WI38 (cell line): ENCODE data around the gene TRRAP.

ENCODE experiments used
- H3K4me3 ChIP-seq: 2 replicates; pipeline ENCODE4 v1.5.1; 2011; ENCODE audit warnings: low read depth, mild to moderate bottlenecking, control low read depth, low read length
- TF ChIP-seq, protein P1 (sequence below): IDR thresholded peaks from 2 replicates; pipeline ENCODE4 v1.5.1; 2012; ENCODE audit warnings: low read depth, mild to moderate bottlenecking, control low read depth, low read length

TRRAP gene

DNA sequence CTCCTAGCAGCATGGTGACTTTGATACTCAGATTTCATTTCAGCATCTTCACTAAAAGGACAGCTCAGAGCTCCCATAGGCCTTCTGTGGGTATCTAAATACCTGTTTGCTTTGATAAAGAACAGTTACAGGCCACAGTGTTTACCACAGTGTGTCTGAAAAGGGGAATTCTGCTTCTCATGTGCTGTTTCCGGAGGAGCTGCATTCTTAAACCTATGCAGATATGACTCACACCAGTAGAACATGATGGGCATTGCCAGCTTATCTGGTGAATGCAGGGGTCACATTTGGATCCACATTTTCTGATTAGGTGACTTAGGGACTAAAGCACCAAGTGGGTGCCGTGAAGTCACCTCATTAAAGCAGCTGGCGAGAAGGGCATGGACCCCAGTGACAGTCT lies 52.6 kb downstream of the TRRAP start:
- no peak overlapping the region for H3K4me3 ChIP-seq
- TF ChIP-seq, protein P1, sequence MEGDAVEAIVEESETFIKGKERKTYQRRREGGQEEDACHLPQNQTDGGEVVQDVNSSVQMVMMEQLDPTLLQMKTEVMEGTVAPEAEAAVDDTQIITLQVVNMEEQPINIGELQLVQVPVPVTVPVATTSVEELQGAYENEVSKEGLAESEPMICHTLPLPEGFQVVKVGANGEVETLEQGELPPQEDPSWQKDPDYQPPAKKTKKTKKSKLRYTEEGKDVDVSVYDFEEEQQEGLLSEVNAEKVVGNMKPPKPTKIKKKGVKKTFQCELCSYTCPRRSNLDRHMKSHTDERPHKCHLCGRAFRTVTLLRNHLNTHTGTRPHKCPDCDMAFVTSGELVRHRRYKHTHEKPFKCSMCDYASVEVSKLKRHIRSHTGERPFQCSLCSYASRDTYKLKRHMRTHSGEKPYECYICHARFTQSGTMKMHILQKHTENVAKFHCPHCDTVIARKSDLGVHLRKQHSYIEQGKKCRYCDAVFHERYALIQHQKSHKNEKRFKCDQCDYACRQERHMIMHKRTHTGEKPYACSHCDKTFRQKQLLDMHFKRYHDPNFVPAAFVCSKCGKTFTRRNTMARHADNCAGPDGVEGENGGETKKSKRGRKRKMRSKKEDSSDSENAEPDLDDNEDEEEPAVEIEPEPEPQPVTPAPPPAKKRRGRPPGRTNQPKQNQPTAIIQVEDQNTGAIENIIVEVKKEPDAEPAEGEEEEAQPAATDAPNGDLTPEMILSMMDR, result no peak

DNA sequence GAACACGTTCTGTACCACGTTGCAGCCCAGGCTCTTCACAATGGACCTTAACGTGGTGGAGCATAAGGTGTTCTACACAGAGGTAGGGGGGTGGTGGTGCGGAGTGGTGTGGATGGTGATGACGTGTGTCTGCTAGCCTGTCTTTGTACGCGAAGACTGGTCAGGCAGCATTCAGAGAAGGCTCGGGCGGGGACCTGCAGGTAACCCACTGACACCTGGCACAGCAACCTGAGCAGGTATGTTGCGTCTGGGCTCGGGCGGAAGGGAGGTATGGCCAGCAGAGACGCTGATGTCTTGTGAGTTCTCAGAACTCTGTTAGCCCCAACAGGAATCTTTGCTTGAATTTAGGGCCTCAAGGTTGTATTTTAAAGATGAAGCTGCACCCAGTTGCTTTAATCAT lies 55.0 kb downstream of the TRRAP start:
- TF ChIP-seq, protein P1, result no peak

GRCh38 chr7:98934267-98934666 lies 55.9 kb downstream of the TRRAP start:
- H3K4me3 ChIP-seq, result no peak overlapping the region
- TF ChIP-seq, protein P1, result no peak

More for the DNA sequence above, 55.0 kb downstream of the TRRAP start:
- no peak overlapping the region for H3K4me3 ChIP-seq

GRCh38 chr7:98935811-98936210 lies 57.5 kb downstream of the TRRAP start:
- no peak overlapping the region for H3K4me3 ChIP-seq
- TF ChIP-seq, protein P1, result no peak

GRCh38 chr7:98943336-98943735 lies 65.0 kb downstream of the TRRAP start:
- no peak overlapping the region for H3K4me3 ChIP-seq
- TF ChIP-seq, protein P1, result no peak

DNA sequence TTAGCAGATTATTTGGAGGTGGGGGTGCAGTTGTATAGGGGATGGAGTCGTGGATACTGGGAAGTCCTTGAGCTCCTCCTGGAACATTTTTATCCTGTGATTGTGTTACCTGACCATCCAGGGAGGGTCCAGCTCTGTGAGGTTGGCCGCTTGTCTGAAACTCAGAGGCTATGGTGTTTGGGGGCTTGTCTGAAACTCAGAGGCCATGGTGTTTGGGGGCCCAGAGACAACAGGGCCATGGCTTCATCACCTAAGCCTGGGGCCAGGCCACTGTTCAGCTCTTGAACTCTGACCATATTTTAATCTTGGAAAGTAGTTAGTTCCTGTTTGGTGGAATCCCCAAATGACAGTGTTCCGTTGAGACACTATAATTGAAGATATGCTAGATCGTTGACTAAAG lies 66.1 kb downstream of the TRRAP start:
- TF ChIP-seq, protein P1, result no peak
- H3K4me3 ChIP-seq, result no peak overlapping the region

DNA sequence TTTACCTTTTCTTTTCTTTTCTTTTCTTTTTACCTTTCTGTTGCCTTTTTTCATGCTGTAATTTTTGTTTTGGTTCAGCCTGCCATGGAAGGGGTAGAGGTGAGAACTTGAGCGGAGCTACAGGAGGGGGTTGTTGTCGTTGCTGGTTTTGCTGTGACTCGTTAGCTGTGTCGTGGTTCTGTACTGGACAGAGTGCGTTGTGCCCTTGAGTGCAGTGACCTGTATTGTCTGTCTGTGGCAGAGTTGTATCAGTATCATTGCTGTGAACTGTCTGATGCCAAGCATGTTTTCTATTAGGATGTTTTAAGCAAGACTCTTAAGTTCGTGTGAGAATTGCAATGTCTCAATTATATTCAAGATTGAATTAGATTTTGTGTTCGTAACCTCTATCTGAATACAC lies 67.5 kb downstream of the TRRAP start:
- no peak overlapping the region for H3K4me3 ChIP-seq
- TF ChIP-seq, protein P1, result no peak
